ENCODE results near the gene ZNF385B.

DNA sequence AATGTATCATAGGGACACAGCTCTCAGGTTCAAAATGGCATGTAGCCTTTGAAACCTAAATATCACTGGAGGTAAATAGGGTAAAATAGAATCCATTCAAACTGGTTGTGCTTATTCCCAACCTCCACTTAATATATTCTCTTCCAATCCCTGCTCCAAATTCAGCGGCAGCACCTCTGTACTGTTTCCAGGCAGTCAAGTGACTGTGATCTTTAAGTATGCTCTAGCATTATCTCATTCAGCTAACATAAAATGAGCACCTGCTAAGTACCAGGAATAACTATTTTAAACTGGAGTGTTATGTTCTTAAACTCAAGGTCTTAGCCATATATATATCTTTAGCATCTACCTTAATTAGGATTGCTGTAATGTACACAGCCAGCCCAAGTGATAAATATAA, 327.5 kb downstream of the ZNF385B start:
- TF ChIP-seq GATA2 (IDR thresholded peaks at IDR 0.05; ENCODE audit: low read depth, low read length) (no peak), GATA3 (IDR thresholded peaks at IDR 0.05; ENCODE audit: low read depth, low read length) (no peak)
